ENCODE data around the gene THSD8.
A peak's percentile ranks its signal among the peaks of the same experiment; 100 is the strongest.

The THSD8 gene

GRCh38 chr19:12783291-12783848 lies 18.5 kb upstream of the THSD8 start:
- Histone ChIP-seq H3K79me2 (ENCODE audit: low read length) (peaks cover 11% of the 10 kb centered on the region; the same call in 1 of the 2 replicates), H3K9ac (ENCODE audit: low read length) (peak overlapping the region; percentile 85), H3K9me3 (ENCODE audit: insufficient read depth, low read length) (no peaks in the 10 kb centered on the region), H3K27ac (ENCODE audit: low read length) (peak overlapping the region; percentile 93), H3K4me2 (ENCODE audit: low read length) (peak overlapping the region; percentile 99), H3K27me3 (ENCODE audit: low read depth, low read length) (no peaks in the 10 kb centered on the region), H3K36me3 (replicated peaks; ENCODE audit: low read depth, low read length) (no peaks in the 10 kb centered on the region), H3K4me3 (ENCODE audit: low read length) (peak overlapping the region; percentile 79), H2AFZ (ENCODE audit: low read depth, low read length) (no peak overlapping the region), H3K4me1 (ENCODE audit: low read length) (peaks cover 81% of the 10 kb centered on the region), H4K20me1 (ENCODE audit: insufficient read depth, low read length) (no peaks in the 10 kb centered on the region)
- TF ChIP-seq CTCF (IDR thresholded peaks at IDR 0.05; ENCODE audit: low read depth, low read length) (no peak), EZH2phosphoT487 (IDR thresholded peaks at IDR 0.05; ENCODE audit: low read depth) (no peak)

- TF ChIP-seq EZH2phosphoT487 (IDR thresholded peaks at IDR 0.05; ENCODE audit: low read depth) = no peak
- TF ChIP-seq CTCF (IDR thresholded peaks at IDR 0.05; ENCODE audit: low read depth, low read length) = no peak
- Histone ChIP-seq H3K9ac (ENCODE audit: low read length) (peak overlapping the region; percentile 85), H3K27me3 (ENCODE audit: low read depth, low read length) (no peaks in the 10 kb centered on the region), H3K4me3 (ENCODE audit: low read length) (peak overlapping the region; percentile 79), H3K36me3 (replicated peaks; ENCODE audit: low read depth, low read length) (no peaks in the 10 kb centered on the region), H3K4me1 (ENCODE audit: low read length) (peaks cover 82% of the 10 kb centered on the region), H3K9me3 (ENCODE audit: insufficient read depth, low read length) (no peaks in the 10 kb centered on the region), H4K20me1 (ENCODE audit: insufficient read depth, low read length) (no peaks in the 10 kb centered on the region), H3K4me2 (ENCODE audit: low read length) (peak overlapping the region; percentile 99), H3K27ac (ENCODE audit: low read length) (peak overlapping the region; percentile 93), H2AFZ (ENCODE audit: low read depth, low read length) (no peak overlapping the region), H3K79me2 (ENCODE audit: low read length) (peaks cover 8% of the 10 kb centered on the region)
Measured at GRCh38 chr19:12783849-12784393, 17.9 kb upstream of the THSD8 start.

- no peaks in the 10 kb centered on the region for H4K20me1 ChIP-seq (ENCODE audit: insufficient read depth, low read length)
- H3K9me3 ChIP-seq (ENCODE audit: insufficient read depth, low read length) = no peaks in the 10 kb centered on the region
- peaks cover 8% of the 10 kb centered on the region for H3K79me2 ChIP-seq (ENCODE audit: low read length)
- no peaks in the 10 kb centered on the region for H3K27me3 ChIP-seq (ENCODE audit: low read depth, low read length)
- H3K4me3 ChIP-seq (ENCODE audit: low read length) = peak overlapping the region; percentile 79; the same call in 1 of the 2 replicates
- peak overlapping the region; percentile 85 for H3K9ac ChIP-seq (ENCODE audit: low read length)
- H3K4me2 ChIP-seq (ENCODE audit: low read length) = peak overlapping the region; percentile 99
- no peak for TF ChIP-seq CTCF (IDR thresholded peaks at IDR 0.05; ENCODE audit: low read depth, low read length)
- no peak overlapping the region for H2AFZ ChIP-seq (ENCODE audit: low read depth, low read length)
- H3K27ac ChIP-seq (ENCODE audit: low read length) = peak overlapping the region; percentile 93
- H3K4me1 ChIP-seq (ENCODE audit: low read length) = peaks cover 80% of the 10 kb centered on the region
- H3K36me3 ChIP-seq (replicated peaks; ENCODE audit: low read depth, low read length) = no peaks in the 10 kb centered on the region
Measured at GRCh38 chr19:12784394-12784870, 17.4 kb upstream of the THSD8 start.

GRCh38 chr19:12784871-12785430 lies 16.9 kb upstream of the THSD8 start:
- H3K4me1 ChIP-seq (ENCODE audit: low read length) = peaks cover 75% of the 10 kb centered on the region

More at GRCh38 chr19:12784871-12785430, 16.9 kb upstream of the THSD8 start:
- no peaks in the 10 kb centered on the region for H3K27me3 ChIP-seq (ENCODE audit: low read depth, low read length)
- H3K27ac ChIP-seq (ENCODE audit: low read length) = peak overlapping the region; percentile 93
- no peak overlapping the region; the same call in 1 of the 2 replicates for H3K4me3 ChIP-seq (ENCODE audit: low read length)
- peak overlapping the region; percentile 85 for H3K9ac ChIP-seq (ENCODE audit: low read length)
- H3K79me2 ChIP-seq (ENCODE audit: low read length) = peaks cover 7% of the 10 kb centered on the region
- no peak for TF ChIP-seq EZH2phosphoT487 (IDR thresholded peaks at IDR 0.05; ENCODE audit: low read depth)
- TF ChIP-seq CTCF (IDR thresholded peaks at IDR 0.05; ENCODE audit: low read depth, low read length) = no peak
- H3K4me2 ChIP-seq (ENCODE audit: low read length) = peak overlapping the region; percentile 99
- H2AFZ ChIP-seq (ENCODE audit: low read depth, low read length) = no peak overlapping the region
- no peaks in the 10 kb centered on the region for H4K20me1 ChIP-seq (ENCODE audit: insufficient read depth, low read length)
- no peaks in the 10 kb centered on the region for H3K36me3 ChIP-seq (replicated peaks; ENCODE audit: low read depth, low read length)
- H3K9me3 ChIP-seq (ENCODE audit: insufficient read depth, low read length) = no peaks in the 10 kb centered on the region

Measured in OCI-LY3 (cell line).